ENCODE results near the gene ENHO.

DNA sequence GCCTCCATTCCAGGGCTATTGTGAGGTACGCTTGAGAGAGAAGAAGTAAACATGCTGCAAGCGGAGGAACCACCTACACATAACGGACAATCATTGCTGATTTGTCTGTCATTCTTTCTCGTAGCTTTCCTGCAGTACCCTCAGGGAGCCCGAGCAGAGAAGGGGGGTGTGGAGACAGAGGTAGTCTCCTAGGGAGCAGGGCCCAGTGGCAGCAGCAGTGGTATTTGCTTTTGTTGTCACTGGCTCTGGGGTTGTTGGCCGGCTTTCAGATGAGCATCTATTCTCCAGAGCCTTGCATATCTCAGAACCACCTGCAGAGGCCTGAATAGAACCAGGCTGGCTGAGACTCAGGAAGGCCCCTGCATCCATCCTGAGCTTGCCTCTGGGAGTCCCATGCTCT is 19.9 kb downstream of the ENHO start:
- TF ChIP-seq, protein P1, sequence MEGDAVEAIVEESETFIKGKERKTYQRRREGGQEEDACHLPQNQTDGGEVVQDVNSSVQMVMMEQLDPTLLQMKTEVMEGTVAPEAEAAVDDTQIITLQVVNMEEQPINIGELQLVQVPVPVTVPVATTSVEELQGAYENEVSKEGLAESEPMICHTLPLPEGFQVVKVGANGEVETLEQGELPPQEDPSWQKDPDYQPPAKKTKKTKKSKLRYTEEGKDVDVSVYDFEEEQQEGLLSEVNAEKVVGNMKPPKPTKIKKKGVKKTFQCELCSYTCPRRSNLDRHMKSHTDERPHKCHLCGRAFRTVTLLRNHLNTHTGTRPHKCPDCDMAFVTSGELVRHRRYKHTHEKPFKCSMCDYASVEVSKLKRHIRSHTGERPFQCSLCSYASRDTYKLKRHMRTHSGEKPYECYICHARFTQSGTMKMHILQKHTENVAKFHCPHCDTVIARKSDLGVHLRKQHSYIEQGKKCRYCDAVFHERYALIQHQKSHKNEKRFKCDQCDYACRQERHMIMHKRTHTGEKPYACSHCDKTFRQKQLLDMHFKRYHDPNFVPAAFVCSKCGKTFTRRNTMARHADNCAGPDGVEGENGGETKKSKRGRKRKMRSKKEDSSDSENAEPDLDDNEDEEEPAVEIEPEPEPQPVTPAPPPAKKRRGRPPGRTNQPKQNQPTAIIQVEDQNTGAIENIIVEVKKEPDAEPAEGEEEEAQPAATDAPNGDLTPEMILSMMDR (IDR thresholded peaks at IDR 0.05), result no peak
- no peak for TF ChIP-seq EZH2phosphoT487 (IDR thresholded peaks at IDR 0.05)
